Activated naive CD4-positive, alpha-beta T cell treated with Interleukin-2 at 50 U/mL for 16 hours (primary cell): ENCODE measurements around the gene CNTNAP3B.
"Not testable (repeated sequence)": the region's sequence is repeated elsewhere in the genome, so short reads cannot be mapped to it uniquely, and the experiment has no call there.

ENCODE experiments used
- DNase-seq: peaks from one replicate; pipeline ENCODE4 v3.0.0-alpha.2; 2020

Gene CNTNAP3B

DNA sequence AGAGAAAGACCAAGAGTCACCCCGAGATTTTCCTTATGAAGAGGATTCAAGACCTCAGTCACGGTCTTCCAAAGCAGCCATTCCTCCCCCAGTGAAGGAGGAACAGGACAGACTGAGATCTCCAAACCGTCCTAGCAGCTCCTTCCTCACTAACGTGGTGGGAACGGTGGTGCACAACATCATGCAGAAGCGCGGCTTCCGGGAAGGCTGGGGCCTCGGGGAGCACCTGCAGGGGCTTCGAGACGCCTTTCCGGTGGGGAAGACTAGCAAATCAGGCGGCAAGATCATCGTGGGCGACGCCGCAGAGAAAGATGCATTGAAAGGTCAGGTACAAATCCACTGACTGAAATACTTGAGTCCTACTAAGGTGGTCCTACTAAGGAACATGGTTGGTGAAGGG lies 154.3 kb downstream of the CNTNAP3B start:
- DNase-seq = not testable (repeated sequence)

DNA sequence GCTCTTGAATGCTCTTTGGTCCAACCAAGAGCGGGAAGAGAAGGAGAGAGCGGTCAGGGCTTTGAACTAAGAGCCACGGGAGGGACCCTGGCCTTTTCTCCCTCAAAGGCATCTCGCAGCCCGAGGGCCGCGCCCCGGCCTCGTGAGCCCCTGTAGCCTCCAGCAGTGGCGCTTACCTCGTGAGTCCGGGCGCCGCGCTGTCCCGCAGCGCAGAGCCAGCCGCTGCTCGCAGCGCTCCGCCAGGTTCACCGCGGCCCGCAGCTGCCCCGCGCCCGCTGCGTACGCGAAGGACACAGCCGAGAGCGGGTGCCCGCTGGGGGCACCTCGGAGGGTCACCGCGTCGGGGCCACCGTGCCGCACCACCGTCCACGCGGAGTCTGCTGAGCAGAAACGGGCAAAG lies 176.2 kb downstream of the CNTNAP3B start:
- DNase-seq = not testable (repeated sequence)

DNA sequence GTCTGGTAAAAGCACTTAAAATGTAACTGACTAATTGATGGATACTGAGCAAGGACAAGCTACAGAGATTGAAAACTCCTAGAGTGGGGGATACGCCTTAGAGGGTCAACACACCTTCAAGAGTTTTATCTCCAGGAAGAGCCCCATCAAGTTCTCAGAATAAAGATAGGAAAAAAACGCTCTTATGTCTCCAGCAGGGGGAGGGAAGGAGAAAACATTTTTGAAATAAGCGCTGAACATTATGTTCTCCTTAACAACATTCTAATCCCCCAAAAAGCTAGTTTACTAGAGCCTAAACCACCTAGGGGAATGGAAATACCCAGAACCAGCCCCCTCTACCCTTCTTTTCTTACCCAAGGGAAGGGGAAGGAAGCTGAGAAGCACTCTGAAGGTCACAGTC lies 187.5 kb downstream of the CNTNAP3B start:
- DNase-seq = not testable (repeated sequence)

DNA sequence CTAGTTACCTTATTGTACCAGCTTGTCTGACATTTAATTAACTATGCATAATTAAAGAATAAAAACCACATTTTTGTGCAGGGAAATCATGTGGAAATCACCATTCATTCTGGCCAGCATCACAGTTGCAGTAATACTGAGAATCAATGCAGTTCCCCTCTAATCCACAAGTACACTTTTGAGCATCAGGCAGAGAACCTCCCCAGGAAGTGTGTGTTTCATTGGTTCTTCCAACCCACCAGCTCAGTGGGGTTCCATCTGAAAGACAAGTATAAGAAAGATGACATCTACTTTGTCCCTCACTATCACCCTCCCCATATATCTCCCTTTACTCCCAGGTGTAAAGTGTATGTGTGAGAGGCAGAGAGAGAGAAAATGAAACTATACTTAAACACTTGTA lies 191.1 kb downstream of the CNTNAP3B start:
- DNase-seq = not testable (repeated sequence)

DNA sequence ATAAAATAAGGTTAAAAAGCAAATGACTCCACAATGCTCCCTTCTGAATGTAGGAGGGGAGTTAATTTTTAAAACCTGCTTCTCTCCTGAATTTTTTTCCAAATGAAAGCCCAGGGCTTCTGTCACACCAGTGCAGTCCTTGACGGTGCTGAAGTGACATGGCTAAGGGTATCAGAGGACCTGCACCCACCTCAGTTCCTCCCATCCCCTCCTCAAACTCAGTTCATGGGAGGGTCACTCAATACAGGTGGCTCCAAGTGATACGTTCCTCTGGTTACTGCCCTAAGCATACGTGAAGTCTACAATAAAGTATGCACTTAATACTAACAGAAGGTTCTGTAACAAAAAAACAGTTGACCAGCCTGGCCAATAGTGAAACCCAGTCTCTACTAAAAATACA lies 193.5 kb downstream of the CNTNAP3B start:
- not testable (repeated sequence) for DNase-seq

DNA sequence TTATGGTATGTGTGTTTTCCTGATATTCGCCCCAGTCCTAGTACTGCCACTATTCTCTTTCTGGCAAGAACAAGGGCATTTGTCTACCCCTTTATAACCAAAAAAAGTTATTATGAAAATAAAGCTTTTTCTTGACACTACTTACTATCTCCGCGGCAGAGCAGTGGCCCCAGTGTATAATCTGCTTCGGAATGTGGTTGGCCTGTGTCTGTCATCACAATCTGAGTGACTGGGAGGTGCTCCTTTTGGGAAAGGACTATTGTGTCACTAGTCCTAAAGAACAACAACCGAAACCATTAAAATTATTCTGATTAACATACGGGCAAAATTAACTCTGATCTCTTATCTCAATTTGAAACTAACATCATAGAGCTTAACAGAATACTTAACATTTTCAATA lies 200.1 kb downstream of the CNTNAP3B start:
- not testable (repeated sequence) for DNase-seq

DNA sequence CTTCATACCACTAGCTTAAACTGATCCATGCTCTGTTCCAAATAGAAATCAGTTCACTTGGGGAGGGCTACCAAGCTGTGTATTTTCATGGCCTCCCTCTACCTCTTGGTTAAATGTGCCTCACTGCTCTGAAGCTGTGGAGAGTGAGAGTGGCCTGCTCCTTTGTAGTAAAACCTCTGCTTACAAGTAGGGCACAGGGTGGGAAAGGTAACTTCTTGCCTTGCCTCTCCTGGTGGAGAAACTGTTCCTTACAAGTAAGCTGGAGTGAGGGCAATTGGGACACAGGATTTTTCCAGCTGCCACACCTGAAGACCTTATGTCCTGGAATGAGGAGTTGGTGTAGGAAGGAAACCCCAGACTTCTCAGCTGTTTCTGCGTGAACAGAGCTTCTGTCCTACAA lies 211.9 kb downstream of the CNTNAP3B start:
- not testable (repeated sequence) for DNase-seq

DNA sequence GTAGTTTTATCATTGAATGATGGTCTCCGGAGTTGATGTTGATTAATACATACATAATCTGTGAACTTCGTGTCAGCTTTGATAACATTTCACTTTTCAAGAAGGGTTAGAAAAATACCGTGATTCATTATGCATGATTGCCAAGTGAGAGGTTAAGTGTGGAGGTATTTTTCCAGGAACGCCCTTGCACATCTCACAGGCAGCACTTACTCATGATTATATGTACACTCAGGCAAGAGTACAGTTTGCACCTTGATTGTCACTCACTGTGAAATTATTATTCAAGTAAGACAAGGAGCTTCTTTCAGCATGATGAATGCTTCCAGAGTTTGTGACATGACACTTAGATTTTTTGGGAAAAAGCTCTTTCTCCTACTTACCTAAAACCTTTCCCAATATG lies 223.7 kb downstream of the CNTNAP3B start:
- not testable (repeated sequence) for DNase-seq

DNA sequence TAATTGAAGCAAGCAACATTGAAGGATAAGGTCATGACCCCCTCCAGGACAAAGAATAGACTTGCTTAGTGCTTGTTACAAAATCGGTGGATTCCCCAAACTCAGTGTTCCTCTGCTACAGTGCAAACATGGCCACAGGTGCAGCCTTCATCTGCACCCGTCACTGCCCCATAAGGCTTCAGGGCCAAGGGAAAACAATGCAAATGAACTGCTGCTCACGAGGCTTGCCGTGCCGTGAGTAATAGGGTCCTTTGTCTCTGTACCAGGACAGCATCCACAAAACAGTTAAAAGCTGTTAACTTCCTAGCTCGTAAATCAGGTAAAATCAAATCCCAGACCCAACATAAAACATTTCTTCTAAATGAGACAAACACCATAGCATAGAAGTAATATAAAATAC lies 226.5 kb downstream of the CNTNAP3B start:
- not testable (repeated sequence) for DNase-seq

DNA sequence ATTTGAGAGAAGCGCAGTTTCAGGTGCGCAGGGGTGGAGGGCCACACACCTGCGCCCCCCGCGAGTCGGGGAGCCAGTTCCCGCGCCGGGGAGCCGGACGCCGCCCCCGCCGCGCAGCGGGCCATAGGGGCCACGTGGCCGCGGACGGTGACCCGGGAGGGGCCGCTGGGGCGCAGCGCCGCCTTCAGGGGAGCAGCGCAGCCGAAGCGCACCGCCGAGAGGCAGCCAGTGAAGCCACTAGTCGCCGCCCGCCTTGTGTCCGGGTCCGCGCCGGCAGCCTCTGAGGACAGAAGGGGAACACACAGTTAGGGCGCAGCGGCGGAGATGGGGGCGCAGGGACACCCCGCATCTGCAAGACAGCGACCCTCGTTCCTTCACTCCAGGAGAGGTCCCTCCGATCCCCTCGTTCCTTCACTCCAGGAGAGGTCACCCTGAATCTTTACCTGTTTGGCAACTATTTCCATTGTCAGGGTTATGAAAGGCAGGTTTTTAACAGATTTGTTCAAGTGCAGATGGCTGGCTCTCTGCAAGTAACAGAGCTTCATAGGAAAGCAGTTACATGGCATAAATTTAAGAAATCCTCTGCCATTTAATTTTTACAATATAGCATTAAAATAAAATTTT lies 230.4 kb downstream of the CNTNAP3B start:
- not testable (repeated sequence) for DNase-seq

DNA sequence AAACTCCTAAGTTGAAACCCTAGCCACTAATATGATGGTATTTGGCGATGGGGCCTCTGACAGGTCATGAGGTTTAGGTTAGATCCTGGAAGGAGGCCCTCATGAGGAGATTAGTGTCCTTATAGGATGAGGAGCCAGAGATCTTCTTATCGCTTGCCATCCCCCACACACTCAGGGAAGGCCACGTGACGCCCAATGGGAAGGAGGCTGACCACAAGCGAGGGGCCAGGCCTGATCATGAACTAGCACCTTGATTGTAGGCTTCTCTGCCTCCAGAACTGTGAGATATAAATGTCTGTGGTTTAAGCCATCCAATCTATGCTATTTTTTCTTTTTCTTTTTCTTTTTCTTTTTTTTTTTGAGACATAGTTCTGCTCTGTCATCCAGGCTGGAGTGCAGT lies 254.7 kb downstream of the CNTNAP3B start:
- DNase-seq = not testable (repeated sequence)

DNA sequence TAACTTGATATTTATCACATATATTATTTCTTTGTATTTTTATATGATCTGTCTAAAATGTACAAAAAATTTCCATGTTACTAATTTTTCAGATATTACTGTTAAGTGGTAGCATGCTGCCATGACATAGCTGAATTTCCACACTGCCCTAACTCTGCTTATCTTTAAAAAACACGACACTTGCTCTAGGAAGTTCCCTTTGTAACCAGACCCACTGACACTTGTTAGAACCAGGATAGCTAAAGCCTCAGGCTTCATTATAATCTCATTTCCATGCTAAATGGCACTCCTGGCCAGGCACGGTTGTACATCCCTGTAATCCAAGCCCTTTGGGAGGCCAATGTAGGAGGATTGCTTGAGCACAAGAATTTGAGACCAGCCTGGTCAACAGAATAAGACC lies 273.8 kb downstream of the CNTNAP3B start:
- not testable (repeated sequence) for DNase-seq

DNA sequence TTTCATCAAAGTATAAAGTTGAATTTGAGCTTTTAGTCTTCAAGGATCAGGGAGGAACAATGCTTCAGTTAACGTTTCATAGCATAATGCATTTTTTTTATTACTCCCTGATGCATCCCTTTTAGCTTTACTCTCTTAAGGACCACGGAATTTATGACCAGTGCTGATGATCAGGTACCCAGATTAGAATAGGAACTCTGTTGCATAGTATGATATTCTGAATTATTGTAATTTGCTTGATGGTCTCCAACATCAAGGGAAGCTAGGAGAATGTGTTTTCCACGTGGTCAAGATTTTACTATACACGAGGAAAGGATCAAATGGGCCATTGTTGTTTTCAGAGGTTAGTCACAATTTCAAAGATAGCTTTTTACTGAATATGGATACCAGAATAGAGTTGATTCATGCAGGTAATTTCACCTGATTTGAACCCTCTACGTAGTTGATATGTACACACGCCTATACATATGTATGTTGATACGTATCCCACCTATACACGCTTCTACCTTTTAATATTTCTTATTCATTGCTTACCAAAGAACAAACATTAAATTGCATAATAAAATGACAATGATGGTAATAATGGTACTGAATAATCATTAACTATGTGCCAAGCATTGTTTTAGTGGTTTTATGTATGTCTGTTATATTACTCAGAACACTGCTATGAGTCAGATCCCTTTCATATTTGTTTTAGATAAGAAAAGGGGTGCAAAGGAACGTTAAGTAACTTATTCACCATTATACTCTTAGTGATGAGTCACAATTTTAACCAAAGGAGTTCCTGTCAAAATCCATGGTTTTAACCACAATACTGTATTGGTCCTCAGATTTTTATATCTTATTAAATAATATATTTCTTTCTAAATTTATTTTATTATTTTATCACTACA lies 277.1 kb downstream of the CNTNAP3B start:
- DNase-seq = not testable (repeated sequence)

DNA sequence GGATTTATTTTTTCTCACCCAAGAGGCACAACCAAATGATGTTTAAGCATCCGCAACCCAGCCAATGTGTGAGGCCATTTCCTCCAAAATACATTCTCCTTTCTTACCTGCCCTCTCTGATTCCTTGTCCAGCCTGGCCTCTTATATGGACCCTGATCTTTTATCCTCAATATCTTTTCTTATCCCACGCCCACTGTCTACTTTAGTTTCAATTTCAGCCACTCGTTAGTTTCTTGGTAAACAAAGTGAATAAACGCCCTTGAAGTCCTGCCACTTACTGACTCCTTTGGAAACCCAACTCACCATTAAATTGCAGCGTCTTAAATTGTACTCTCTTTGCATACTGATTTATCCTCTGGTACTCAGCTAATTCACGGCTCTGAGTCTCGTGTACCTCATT lies 281.4 kb downstream of the CNTNAP3B start:
- DNase-seq = not testable (repeated sequence)
